CD8-positive, alpha-beta memory T cell (primary cell): ENCODE data around the gene ATP2B2. TPM values are rescaled to one million over a fixed set of nuclear protein-coding genes. Genes with fewer than 3 reads are reported as not detected.

Source experiments
- CTCF ChIA-PET: fragments of 350-600 bp; sonication (Branson Sonifier 250); formaldehyde crosslinking; loops from one replicate; lab custom pipeline; 2021; ENCODE audit warnings: antibody characterized with exemption; lab: Charles Lee
- POLR2A ChIA-PET: fragments of 350-600 bp; sonication (Branson Sonifier 250); formaldehyde crosslinking; loops from one replicate; lab custom pipeline; 2021; ENCODE audit warnings: antibody characterized with exemption; lab: Charles Lee
- DNase-seq, 5 donors: peaks; one replicate each; pipeline versions ENCODE4 v3.0.0 to v3.0.0-alpha.2; 2020 to 2022; ENCODE audit warnings: mixed read lengths in 1 of 5
- H3K27ac ChIP-seq: one replicate; pipeline ENCODE4 v1.7.0; 2013; ENCODE audit warnings: low read depth, mild to moderate bottlenecking, low read length, moderate library complexity
- H3K27me3 ChIP-seq: 2 replicates; pipeline ENCODE4 v1.7.0; 2013; ENCODE audit warnings: low read length, mild to moderate bottlenecking; ENCODE audit not compliant: insufficient read depth, poor library complexity, severe bottlenecking
- H3K36me3 ChIP-seq: 2 replicates; pipeline ENCODE4 v1.7.0; 2013; ENCODE audit warnings: mild to moderate bottlenecking, low read length, moderate library complexity; ENCODE audit not compliant: insufficient read depth
- H3K4me1 ChIP-seq: 2 replicates; pipeline ENCODE4 v1.7.0; 2013; ENCODE audit warnings: mild to moderate bottlenecking, low read length, moderate library complexity; ENCODE audit not compliant: insufficient read depth
- H3K4me3 ChIP-seq: 2 replicates; pipeline ENCODE4 v1.7.0; 2013; ENCODE audit warnings: mild to moderate bottlenecking, low read length
- H3K9me3 ChIP-seq: 2 replicates; pipeline ENCODE4 v1.7.0; 2013; ENCODE audit warnings: mild to moderate bottlenecking, low read length
- H3K27ac Mint-ChIP-seq, 8 donors: one replicate each; pipeline ENCODE4 v1.8.0; 2020 to 2021; ENCODE audit warnings: mixed read lengths in 8 of 8, mild to moderate bottlenecking in 6 of 8, inconsistent platforms in 3 of 8, moderate library complexity in 3 of 8
- H3K27me3 Mint-ChIP-seq, 2 donors: one replicate each; pipeline ENCODE4 v1.8.0; 2020 to 2021; ENCODE audit warnings: mixed read lengths in 2 of 2, mild to moderate bottlenecking in 1 of 2, moderate library complexity in 1 of 2
- H3K36me3 Mint-ChIP-seq, 3 donors: one replicate each; pipeline ENCODE4 v1.8.0; 2020 to 2021; ENCODE audit warnings: mixed read lengths in 3 of 3, inconsistent platforms in 1 of 3, mild to moderate bottlenecking in 1 of 3
- H3K4me1 Mint-ChIP-seq, 3 donors: one replicate each; pipeline ENCODE4 v1.8.0; 2020 to 2021; ENCODE audit warnings: mixed read lengths in 3 of 3, inconsistent platforms in 1 of 3, mild to moderate bottlenecking in 1 of 3
- H3K4me3 Mint-ChIP-seq, 7 donors: one replicate each; pipeline ENCODE4 v1.8.0; 2020 to 2021; ENCODE audit warnings: mixed read lengths in 7 of 7, mild to moderate bottlenecking in 6 of 7, moderate library complexity in 4 of 7, inconsistent platforms in 2 of 7
- H3K9me3 Mint-ChIP-seq, 5 donors: one replicate each; pipeline ENCODE4 v1.8.0; 2020 to 2022; ENCODE audit warnings: mixed read lengths in 5 of 5, mild to moderate bottlenecking in 3 of 5, moderate library complexity in 2 of 5, inconsistent platforms in 1 of 5
- polyA plus RNA-seq: library from polyadenylated mRNA; unstranded; fragments of 300-500 nt; fragmentation: Illumina TruSeq; gene quantifications from one replicate; pipeline ENCODE4 v1.2.3, GENCODE V29; 2021
- total RNA-seq, 2 experiments: library from RNA; stranded (reverse); gene quantifications; one replicate each; pipeline ENCODE4 v1.2.3, GENCODE V29; 2021

ATP2B2 gene
- total and polyA plus RNA-seq, 3 experiments from 2014 or later: not detected

- Histone ChIP-seq H3K4me3 (no peak overlapping the region), H3K9me3 (no peaks in the 10 kb centered on the region), H3K36me3 (no peaks in the 10 kb centered on the region), H3K27ac (no peak overlapping the region), H3K4me1 (peaks cover 11% of the 10 kb centered on the region), H3K27me3 (no peaks in the 10 kb centered on the region)
- H3K27ac Mint-ChIP-seq: peak overlapping the region in 2 of 8 donors; percentile 4 to 25
- ChIA-PET CTCF (no interaction called here), POLR2A (no interaction called here)
- H3K9me3 Mint-ChIP-seq: no peaks in the 10 kb centered on the region
- no peaks in the 10 kb centered on the region for H3K36me3 Mint-ChIP-seq
- no peak for DNase-seq
- H3K27me3 Mint-ChIP-seq: peaks cover 4 to 5% of the 10 kb centered on the region in 2 donors
- peaks cover 9 to 15% (median 13%) of the 10 kb centered on the region in 3 donors for H3K4me1 Mint-ChIP-seq
- no peak overlapping the region for H3K4me3 Mint-ChIP-seq
Measured at GRCh38 chr3:10442151-10442795, 63.1 kb downstream of the ATP2B2 start.

- H3K36me3 Mint-ChIP-seq: no peaks in the 10 kb centered on the region
- POLR2A ChIA-PET: no interaction called here
- peaks cover 22% of the 10 kb centered on the region for H3K4me1 ChIP-seq
- H3K4me3 ChIP-seq: no peak overlapping the region
- no peaks in the 10 kb centered on the region for H3K27me3 ChIP-seq
- no peaks in the 10 kb centered on the region for H3K36me3 ChIP-seq
- peaks cover 20 to 26% (median 25%) of the 10 kb centered on the region in 3 donors for H3K4me1 Mint-ChIP-seq
- H3K27ac ChIP-seq: no peak overlapping the region
- H3K4me3 Mint-ChIP-seq: no peak overlapping the region
- peak overlapping the region in 4 of 8 donors; percentile 2 to 73 (median 25) for H3K27ac Mint-ChIP-seq
- H3K9me3 Mint-ChIP-seq: no peaks in the 10 kb centered on the region
- no peak for DNase-seq
- no peaks in the 10 kb centered on the region for H3K9me3 ChIP-seq
- H3K27me3 Mint-ChIP-seq: peaks cover 0 to 5% of the 10 kb centered on the region in 2 donors
- CTCF ChIA-PET: interaction anchor here (0.8 kb wide), 1 partner anchor 13 kb away, joined by 3 read pairs; no protein-coding TSS in a partner anchor
Measured at GRCh38 chr3:10440684-10441083, 64.7 kb downstream of the ATP2B2 start.

- ChIA-PET CTCF (no interaction called here), POLR2A (no interaction called here)
- Histone ChIP-seq H3K4me3 (no peak overlapping the region), H3K27me3 (no peaks in the 10 kb centered on the region), H3K36me3 (no peaks in the 10 kb centered on the region), H3K9me3 (no peaks in the 10 kb centered on the region), H3K4me1 (peaks cover 22% of the 10 kb centered on the region), H3K27ac (no peak overlapping the region)
- Mint-ChIP-seq H3K4me3 (no peak overlapping the region), H3K9me3 (no peaks in the 10 kb centered on the region), H3K27ac (peak overlapping the region in 3 of 8 donors; percentile 19 to 88 (median 78)), H3K27me3 (peaks cover 0 to 3% of the 10 kb centered on the region in 2 donors), H3K36me3 (no peaks in the 10 kb centered on the region), H3K4me1 (peaks cover 18 to 25% (median 21%) of the 10 kb centered on the region in 3 donors)
- DNase-seq: no peak
Measured at GRCh38 chr3:10438902-10439610, 66.3 kb downstream of the ATP2B2 start.

DNA sequence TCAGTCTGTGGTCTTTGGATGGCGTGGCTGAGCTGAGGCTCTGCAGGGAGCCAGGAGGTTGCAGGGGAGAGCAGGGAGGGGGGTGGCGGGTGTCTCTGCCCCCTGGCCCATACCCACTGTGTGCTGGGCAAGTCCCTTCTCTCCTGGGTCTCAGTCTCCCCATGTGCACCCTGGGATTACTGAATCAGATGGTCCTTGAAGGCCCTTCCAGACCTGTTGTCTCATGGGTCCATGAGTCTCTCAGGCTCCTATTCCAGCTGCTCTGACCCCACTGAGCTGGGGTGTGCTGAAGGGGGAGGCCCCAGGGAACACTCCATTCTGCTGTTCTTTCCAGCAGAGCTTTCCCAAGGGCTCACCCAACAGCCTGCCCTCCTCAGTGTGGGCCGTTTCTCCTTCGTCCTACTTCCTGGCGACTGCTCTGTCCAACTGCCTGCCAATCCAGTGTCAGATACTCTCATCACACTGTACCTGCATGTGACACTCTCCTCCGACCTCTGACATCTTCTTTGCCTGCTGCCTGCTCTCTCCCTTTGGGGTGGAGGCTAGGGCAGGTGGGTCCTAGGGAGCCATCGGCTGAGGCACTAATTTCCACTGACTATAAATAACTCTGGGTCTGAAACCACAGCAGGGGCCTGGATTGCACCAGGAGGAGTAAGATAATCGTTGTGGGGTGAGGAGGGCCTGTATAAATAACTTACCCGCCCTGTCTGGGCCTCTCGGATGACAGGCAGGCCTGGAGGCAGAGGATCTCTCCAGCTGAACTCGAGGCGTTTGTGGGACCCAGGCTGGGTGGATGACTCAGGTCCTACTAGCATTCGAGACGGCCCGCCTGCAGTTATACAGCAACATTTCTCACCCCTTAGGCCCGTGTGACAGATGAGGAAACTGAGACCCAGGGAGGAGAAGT, 67.1 kb downstream of the ATP2B2 start:
- Histone ChIP-seq H3K4me3 (no peak overlapping the region), H3K4me1 (peaks cover 22% of the 10 kb centered on the region), H3K27ac (no peak overlapping the region), H3K27me3 (no peaks in the 10 kb centered on the region), H3K9me3 (no peaks in the 10 kb centered on the region), H3K36me3 (no peaks in the 10 kb centered on the region)
- H3K4me3 Mint-ChIP-seq: peak overlapping the region in 1 of 7 donors; percentile 37
- H3K4me1 Mint-ChIP-seq: peaks cover 20 to 25% (median 21%) of the 10 kb centered on the region in 3 donors
- H3K27me3 Mint-ChIP-seq: peaks cover 0 to 1% of the 10 kb centered on the region in 2 donors
- peak overlapping the region; percentile 55 to 94 (median 84) for H3K27ac Mint-ChIP-seq
- DNase-seq: no peak
- H3K36me3 Mint-ChIP-seq: no peaks in the 10 kb centered on the region
- ChIA-PET CTCF (interaction anchor here (1.2 kb wide), 1 partner anchor 14 kb away, joined by 3 read pairs; no protein-coding TSS in a partner anchor), POLR2A (no interaction called here)
- no peaks in the 10 kb centered on the region for H3K9me3 Mint-ChIP-seq

DNA sequence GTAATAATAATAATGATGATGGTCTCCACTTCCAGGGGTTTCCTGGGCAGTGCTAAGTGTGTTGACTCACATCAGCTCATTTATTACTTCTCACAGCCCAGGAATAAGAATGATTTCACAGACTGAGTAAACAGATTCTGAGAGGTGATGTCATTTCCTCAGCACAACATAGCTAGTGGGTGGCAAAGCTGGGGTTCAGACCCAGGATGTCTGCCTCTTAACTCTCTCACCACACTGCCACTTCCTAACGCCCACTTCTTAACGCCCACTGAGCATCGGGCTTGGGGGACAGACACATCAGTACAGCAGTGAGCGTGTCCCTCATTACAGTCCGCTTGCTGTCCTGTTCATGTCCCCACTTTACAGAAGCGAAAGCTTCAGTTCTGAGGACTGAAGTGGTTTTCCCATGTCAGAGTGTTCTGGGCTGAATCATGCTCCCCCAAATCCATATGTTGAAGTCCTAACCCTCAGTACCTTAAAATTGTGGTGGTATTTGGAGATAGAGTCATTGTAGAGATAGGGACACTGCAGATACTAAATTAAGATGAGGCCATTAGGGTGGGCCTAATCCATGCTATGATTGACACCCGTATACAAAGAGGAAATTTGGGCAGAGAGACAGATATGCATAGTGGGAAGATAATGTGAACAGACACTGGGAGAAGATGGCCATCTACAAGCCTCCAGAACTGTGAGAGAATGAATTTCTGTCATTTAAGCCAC, 68.0 kb downstream of the ATP2B2 start:
- peak; percentile 38 to 81 (median 47) for DNase-seq
- ChIA-PET POLR2A (no interaction called here), CTCF (interaction anchor here (1.2 to 1.3 kb wide), 2 partner anchors 12 to 13 kb away, joined by 3 read pairs; no protein-coding TSS in a partner anchor)
- peak overlapping the region in 5 of 7 donors; percentile 32 to 85 (median 54) for H3K4me3 Mint-ChIP-seq
- Histone ChIP-seq H3K4me1 (peaks cover 22% of the 10 kb centered on the region), H3K4me3 (peak overlapping the region; percentile 6), H3K27me3 (no peaks in the 10 kb centered on the region), H3K27ac (no peak overlapping the region), H3K9me3 (no peaks in the 10 kb centered on the region), H3K36me3 (no peaks in the 10 kb centered on the region)
- no peaks in the 10 kb centered on the region for H3K9me3 Mint-ChIP-seq
- H3K27ac Mint-ChIP-seq: peak overlapping the region; percentile 31 to 94 (median 83)
- H3K4me1 Mint-ChIP-seq: peaks cover 20 to 25% (median 21%) of the 10 kb centered on the region in 3 donors
- no peaks in the 10 kb centered on the region for H3K36me3 Mint-ChIP-seq
- H3K27me3 Mint-ChIP-seq: no peaks in the 10 kb centered on the region

- Mint-ChIP-seq H3K4me1 (peaks cover 20 to 25% (median 21%) of the 10 kb centered on the region in 3 donors), H3K4me3 (no peak overlapping the region), H3K36me3 (no peaks in the 10 kb centered on the region), H3K27ac (peak overlapping the region in 1 of 8 donors; percentile 52), H3K9me3 (no peaks in the 10 kb centered on the region), H3K27me3 (no peaks in the 10 kb centered on the region)
- H3K4me3 ChIP-seq: no peak overlapping the region
- ChIA-PET POLR2A (no interaction called here), CTCF (interaction anchor here (1.3 kb wide), 1 partner anchor 11 kb away, joined by 3 read pairs; no protein-coding TSS in a partner anchor)
- no peaks in the 10 kb centered on the region for H3K9me3 ChIP-seq
- no peaks in the 10 kb centered on the region for H3K27me3 ChIP-seq
- DNase-seq: no peak
- peaks cover 22% of the 10 kb centered on the region for H3K4me1 ChIP-seq
- no peak overlapping the region for H3K27ac ChIP-seq
- no peaks in the 10 kb centered on the region for H3K36me3 ChIP-seq
Measured at GRCh38 chr3:10435850-10436249, 69.5 kb downstream of the ATP2B2 start.

GRCh38 chr3:10434938-10435336, 70.4 kb downstream of the ATP2B2 start:
- Mint-ChIP-seq H3K4me3 (no peak overlapping the region), H3K36me3 (no peaks in the 10 kb centered on the region), H3K4me1 (peaks cover 20 to 25% (median 21%) of the 10 kb centered on the region in 3 donors), H3K9me3 (no peaks in the 10 kb centered on the region), H3K27ac (peak overlapping the region in 1 of 8 donors; percentile 15), H3K27me3 (no peaks in the 10 kb centered on the region)
- H3K27ac ChIP-seq: no peak overlapping the region
- POLR2A ChIA-PET: no interaction called here
- no peaks in the 10 kb centered on the region for H3K36me3 ChIP-seq
- H3K4me1 ChIP-seq: peaks cover 22% of the 10 kb centered on the region
- CTCF ChIA-PET: no interaction called here
- no peak overlapping the region for H3K4me3 ChIP-seq
- DNase-seq: no peak
- no peaks in the 10 kb centered on the region for H3K27me3 ChIP-seq
- no peaks in the 10 kb centered on the region for H3K9me3 ChIP-seq
